Dedifferentiated amniotic fluid mesenchymal stem cell (primary cell): ENCODE measurements around the gene PALLD.
"Not testable (repeated sequence)": the region's sequence is repeated elsewhere in the genome, so short reads cannot be mapped to it uniquely, and the experiment has no call there.

ENCODE experiments used
- DNase-seq: peaks from one replicate; pipeline ENCODE4 v3.0.0-alpha.2; 2016; ENCODE audit errors: extremely low spot score

PALLD gene

DNA sequence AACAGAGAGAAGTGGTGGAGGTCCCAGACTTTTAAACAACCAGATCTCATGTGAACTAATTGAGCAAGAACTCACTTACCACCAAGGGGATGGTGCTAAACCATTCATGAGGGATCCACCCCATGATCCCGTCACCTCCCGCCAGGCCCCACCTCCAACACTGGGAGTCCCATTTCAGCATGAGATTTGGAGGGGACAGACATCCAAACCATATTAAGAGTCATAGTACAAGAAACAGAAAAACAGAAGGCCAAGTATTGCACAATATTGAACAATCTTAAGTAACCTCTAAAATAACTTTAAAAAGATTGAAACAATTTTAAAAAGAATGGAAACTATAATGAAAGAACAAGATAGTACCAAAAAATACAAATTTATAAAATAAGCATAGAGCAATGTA, 403.2 kb downstream of the PALLD start:
- DNase-seq: no peak

DNA sequence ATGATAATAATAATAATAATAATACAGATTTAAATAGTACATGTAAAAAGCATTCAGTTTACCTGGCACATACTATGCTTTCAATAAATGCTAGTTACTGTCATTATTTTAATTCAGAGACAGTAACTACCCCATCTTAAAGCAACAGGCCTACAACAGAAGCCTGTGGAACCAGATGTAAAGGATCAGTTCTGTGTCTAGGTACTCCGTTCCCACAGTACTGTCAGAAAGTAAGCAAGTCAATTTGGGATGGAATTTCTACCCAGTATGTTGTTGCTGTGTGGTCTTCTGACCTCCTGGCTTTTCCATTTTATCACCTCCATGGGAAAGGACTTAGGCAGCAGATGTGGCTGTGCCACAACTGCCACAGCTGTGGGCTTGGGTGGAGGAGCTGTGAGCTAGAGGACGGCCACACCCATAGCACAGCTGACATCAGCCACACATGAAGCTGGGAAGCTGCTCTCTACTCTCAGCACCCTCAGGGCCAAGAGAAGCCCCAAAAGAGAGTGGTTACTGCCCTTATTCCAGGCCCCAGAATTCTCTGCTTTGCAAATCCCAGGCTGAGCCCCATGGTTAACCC, 410.4 kb downstream of the PALLD start:
- no peak for DNase-seq

GRCh38 chr4:168908093-168908492, 411.2 kb downstream of the PALLD start:
- DNase-seq: peak; percentile 47

- peak; percentile 69 for DNase-seq
Measured at GRCh38 chr4:168908851-168909273, 412.0 kb downstream of the PALLD start.

DNA sequence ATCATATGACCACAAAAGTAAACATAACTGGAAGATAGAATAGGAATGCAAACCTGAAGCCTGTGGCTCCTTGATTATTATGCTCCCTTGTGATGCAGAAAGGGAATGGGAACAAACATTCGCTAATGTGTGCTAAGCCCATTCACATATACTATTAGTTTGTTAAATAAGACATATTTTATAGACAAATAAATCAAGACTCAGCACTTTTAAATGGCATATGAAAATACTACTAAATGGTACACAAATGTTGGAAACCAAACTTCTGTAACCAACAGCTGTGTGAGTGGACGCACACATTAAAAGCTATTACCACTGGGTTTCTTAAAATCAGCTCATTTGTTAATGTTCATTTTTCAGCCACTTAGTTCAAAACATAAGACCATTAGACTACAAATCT, 417.2 kb downstream of the PALLD start:
- DNase-seq: no peak

- peak; percentile 58 for DNase-seq
Measured at GRCh38 chr4:168917138-168917779, 420.4 kb downstream of the PALLD start.

DNA sequence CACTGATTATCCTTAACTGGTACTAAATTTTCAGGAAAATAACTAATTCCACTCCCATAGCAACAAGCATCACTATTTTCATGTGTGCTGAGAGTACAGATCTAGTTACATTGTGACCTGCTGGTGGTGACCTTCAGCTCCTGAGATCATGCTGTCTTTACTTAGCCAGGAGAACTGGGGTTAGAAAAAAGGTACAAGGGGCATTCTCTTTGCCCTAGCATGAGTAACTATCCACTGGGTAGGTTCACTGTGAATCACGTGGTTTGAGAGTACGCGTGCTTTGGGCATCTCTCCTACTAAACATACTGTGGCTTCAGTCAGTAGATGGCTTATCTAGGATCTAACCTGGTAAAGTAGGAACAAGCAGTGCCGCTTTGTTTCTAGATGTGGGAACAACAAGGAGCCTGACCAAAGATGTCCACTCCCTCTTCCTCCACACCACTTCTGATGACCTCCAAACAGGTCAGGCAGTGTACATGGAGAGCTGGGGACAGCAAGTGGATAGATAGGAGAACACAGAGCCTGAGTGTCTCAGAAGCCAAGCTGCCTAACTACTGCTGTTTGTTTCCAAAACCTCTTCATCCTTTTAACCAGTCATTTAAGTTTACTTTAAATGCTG, 423.0 kb downstream of the PALLD start:
- no peak for DNase-seq

GRCh38 chr4:168920441-168921065, 423.7 kb downstream of the PALLD start:
- no peak for DNase-seq

DNA sequence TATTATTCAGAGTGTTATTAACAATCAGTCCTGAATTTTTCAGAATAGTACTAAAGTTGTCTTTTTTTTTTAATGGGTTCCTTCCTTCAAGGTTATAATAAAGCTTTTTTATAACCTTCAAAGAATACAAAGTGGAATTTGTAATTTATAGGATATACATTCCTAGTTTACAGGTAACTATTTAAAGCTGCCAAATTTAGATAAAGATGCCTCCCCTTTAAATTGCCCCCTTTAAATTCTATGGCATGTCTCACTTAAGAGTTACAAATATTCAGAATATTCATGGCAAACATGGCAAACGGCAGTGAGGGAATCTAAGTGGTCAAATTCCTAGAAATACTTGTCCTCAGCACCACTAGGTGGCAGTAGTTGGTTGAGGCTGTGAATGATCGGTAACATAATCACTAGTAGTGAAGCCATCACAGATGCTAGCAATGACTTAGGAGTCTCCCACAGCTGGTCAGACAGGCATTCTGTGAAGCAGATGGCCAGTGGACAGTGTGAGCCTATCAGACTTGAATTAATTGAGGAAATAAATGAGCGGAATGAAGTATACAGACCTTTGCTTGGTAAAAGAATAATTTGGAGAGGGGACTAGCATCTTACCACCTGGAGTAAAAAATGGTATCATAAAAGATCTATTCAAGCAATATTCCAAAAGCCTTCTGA, 426.8 kb downstream of the PALLD start:
- DNase-seq: peak; percentile 81

DNA sequence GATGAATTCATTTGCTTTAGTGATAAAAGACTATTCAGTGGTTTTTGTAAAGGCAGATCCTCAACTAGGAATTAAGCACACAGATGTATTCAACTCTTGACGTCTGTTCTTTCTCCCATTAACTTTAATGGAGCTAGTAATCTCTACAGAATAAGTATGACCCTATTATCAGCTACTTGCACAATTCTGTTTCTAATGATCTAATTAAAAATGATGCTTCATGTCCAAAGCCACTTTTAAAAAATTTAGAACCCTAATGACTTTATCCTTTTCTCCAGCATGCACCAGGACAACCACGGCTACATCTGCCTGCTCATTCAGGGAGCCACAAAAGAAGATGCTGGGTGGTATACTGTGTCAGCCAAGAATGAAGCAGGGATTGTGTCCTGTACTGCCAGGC, 427.8 kb downstream of the PALLD start:
- DNase-seq: no peak

DNA sequence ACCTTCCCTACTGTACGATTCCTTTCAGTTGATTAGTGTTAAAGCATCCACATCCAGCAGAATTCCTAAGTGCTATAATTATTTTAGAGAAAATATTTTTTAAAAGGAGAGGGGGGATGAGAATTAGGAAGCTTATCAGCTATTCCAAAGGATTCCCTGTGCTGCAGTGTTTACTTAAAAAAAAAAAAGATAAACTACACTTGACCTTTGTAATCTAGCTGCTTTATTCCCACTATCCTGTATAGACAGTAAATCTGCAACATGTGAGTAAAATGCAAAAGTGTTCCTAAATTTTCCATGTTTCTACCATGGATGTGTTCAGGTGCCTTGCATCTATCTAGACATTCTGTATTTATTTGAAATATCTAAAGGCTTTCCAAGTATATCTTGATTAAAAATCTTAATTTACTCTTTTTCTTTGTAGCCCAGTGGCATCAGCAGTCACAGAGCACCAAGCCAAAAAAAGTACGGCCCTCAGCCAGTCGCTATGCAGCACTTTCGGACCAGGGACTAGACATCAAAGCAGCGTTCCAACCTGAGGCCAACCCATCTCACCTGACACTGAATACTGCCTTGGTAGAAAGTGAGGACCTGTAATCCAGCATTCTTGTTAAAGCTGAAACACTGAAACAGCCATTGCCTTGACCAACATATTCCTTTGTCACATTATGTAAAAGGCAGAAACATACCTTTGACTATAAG, 429.1 kb downstream of the PALLD start:
- no peak for DNase-seq

DNA sequence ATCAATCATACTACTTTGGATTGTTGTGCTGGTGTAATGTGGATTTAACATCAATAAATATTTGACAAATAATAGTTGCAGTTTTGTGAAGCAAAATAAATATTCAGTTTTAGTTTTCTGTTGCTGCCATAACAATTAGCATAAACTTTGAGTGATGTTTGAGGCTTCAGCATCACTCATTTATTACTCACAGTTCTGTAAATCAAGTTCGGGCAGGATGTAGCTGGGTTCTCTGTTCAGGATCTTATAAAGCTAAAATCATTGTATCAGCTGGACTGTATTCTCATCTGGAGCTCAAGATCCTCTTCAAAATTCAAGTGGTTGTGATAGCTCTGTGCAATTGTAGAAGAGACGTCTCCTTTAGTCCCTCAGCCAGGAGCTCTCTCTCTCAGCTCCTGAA, 431.5 kb downstream of the PALLD start:
- no peak for DNase-seq

- no peak for DNase-seq
Measured at GRCh38 chr4:168928875-168929274, 432.0 kb downstream of the PALLD start.

GRCh38 chr4:168930413-168931196, 433.8 kb downstream of the PALLD start:
- no peak for DNase-seq

GRCh38 chr4:168931215-168931650, 434.4 kb downstream of the PALLD start:
- no peak for DNase-seq

GRCh38 chr4:168932138-168932537, 435.3 kb downstream of the PALLD start:
- no peak for DNase-seq

- no peak for DNase-seq
Measured at GRCh38 chr4:168933423-168933822, 436.6 kb downstream of the PALLD start.

- not testable (repeated sequence) for DNase-seq
Measured at GRCh38 chr4:168937473-168937872, 440.6 kb downstream of the PALLD start.

DNA sequence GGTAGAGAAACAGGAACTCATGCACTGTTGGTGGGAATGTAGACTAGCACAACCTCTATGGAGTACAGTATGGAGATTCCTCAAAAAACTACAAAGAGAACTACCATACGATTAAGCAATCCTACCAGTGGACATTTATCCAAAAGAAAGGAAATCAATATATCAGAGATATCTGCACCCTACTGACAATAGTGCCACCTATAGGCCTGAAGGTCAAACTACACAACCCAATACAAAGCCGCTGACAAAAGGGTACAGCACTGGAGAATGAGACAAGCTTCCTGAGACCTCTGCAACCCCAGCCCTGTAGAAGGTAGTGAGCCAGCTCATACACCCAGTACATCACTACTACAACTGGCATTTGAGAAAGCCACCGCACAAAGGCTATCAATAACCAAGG, 446.1 kb downstream of the PALLD start:
- no peak for DNase-seq

- DNase-seq: no peak
Measured at GRCh38 chr4:168945291-168945690, 448.4 kb downstream of the PALLD start.

- DNase-seq: not testable (repeated sequence)
Measured at GRCh38 chr4:168952821-168953246, 456.0 kb downstream of the PALLD start.
